Suprapubic skin (tissue), 4 donors: ENCODE measurements around the gene MEIS1. TPM values are rescaled to one million over a fixed set of nuclear protein-coding genes. Genes with fewer than 3 reads are reported as not detected.

Source experiments
- DNase-seq, 2 donors: peaks; one replicate each; pipeline ENCODE4 v3.0.0-alpha.2; 2019; ENCODE audit warnings: low spot score in 2 of 2
- H3K27ac ChIP-seq: fragments of 200-600 bp; sonication (generic); one replicate; pipeline ENCODE4 v1.5.1; 2019
- H3K27me3 ChIP-seq: fragments of 200-600 bp; sonication (generic); one replicate; pipeline ENCODE4 v1.5.1; 2019
- H3K36me3 ChIP-seq: fragments of 200-600 bp; sonication (generic); one replicate; pipeline ENCODE4 v1.5.1; 2019
- H3K4me1 ChIP-seq: fragments of 200-600 bp; sonication (generic); one replicate; pipeline ENCODE4 v1.5.1; 2019
- H3K4me3 ChIP-seq: fragments of 200-600 bp; sonication (generic); one replicate; pipeline ENCODE4 v1.5.1; 2019; ENCODE audit warnings: mild to moderate bottlenecking
- H3K9me3 ChIP-seq: fragments of 200-600 bp; sonication (generic); one replicate; pipeline ENCODE4 v1.5.1; 2019
- CTCF ChIP-seq, 2 donors: fragments of 200-600 bp in 1 of 2; fragments of 450-650 bp in 1 of 2; sonication (generic) in 1 of 2; IDR thresholded peaks; one replicate each; pipeline ENCODE4 v1.5.1; 2016 to 2019; ENCODE audit warnings: antibody characterized with exemption in 2 of 2, mild to moderate bottlenecking in 1 of 2, moderate library complexity in 1 of 2
- EP300 ChIP-seq: sonication (generic); formaldehyde crosslinking; IDR thresholded peaks from one replicate; pipeline ENCODE4 v1.6.1; 2017; ENCODE audit warnings: antibody characterized with exemption
- POLR2A ChIP-seq, 2 donors: fragments of 450-650 bp; IDR thresholded peaks; one replicate each; pipeline ENCODE4 v1.6.1; 2017; ENCODE audit warnings: antibody characterized with exemption in 2 of 2, mild to moderate bottlenecking in 2 of 2, moderate library complexity in 2 of 2
- POLR2AphosphoS5 ChIP-seq, 3 donors: sonication (generic); formaldehyde crosslinking; IDR thresholded peaks; one replicate each; pipeline ENCODE4 v1.6.1; 2017; ENCODE audit warnings: antibody characterized with exemption in 3 of 3
- WGBS: methylation state at CpG from one replicate; pipeline ENCODE4 v1.1.5; 2018; 5-methylcytosine and 5-hydroxymethylcytosine counted together
- total RNA-seq, 4 donors: library from RNA; depleted of rRNA; stranded (reverse); fragments of >200 nt; gene quantifications; one replicate each; pipeline ENCODE4 v1.1.0, GENCODE V29; 2016

The MEIS1 gene
- total RNA-seq, 4 donors from 2014 or later, result 12.7 to 28.0 (median 20.3) TPM

GRCh38 chr2:66580166-66581049, 145.5 kb downstream of the MEIS1 start:
- 44% methylated on average over 10 of the region's 10 CpGs for WGBS
- H3K36me3 ChIP-seq, result no peaks in the 10 kb centered on the region
- peak overlapping the region; percentile 42 for H3K4me3 ChIP-seq
- no peak for DNase-seq
- H3K9me3 ChIP-seq, result no peaks in the 10 kb centered on the region
- H3K27ac ChIP-seq, result peak overlapping the region; percentile 7
- TF ChIP-seq CTCF (IDR thresholded peaks at IDR 0.05) (no peak), POLR2A (IDR thresholded peaks at IDR 0.05) (no peak), POLR2AphosphoS5 (IDR thresholded peaks at IDR 0.05) (no peak), EP300 (no peak)
- peaks cover 51% of the 10 kb centered on the region for H3K4me1 ChIP-seq
- peaks cover 92% of the 10 kb centered on the region for H3K27me3 ChIP-seq

- DNase-seq, result peak in 1 of 2 donors; percentile 61
- Histone ChIP-seq H3K9me3 (no peaks in the 10 kb centered on the region), H3K4me1 (peaks cover 40% of the 10 kb centered on the region), H3K4me3 (peak overlapping the region; percentile 42), H3K27me3 (peaks cover 86% of the 10 kb centered on the region), H3K27ac (peak overlapping the region; percentile 82), H3K36me3 (no peaks in the 10 kb centered on the region)
- 3% methylated on average over 30 of the region's 57 CpGs for WGBS
- TF ChIP-seq CTCF (IDR thresholded peaks at IDR 0.05) (no peak), EP300 (no peak), POLR2AphosphoS5 (IDR thresholded peaks at IDR 0.05) (no peak), POLR2A (IDR thresholded peaks at IDR 0.05) (no peak)
These were observed 146.6 kb downstream of the MEIS1 start for GRCh38 chr2:66581339-66582103.

- Histone ChIP-seq H3K27me3 (peaks cover 77% of the 10 kb centered on the region), H3K27ac (peak overlapping the region; percentile 82), H3K4me1 (peaks cover 32% of the 10 kb centered on the region), H3K4me3 (peak overlapping the region; percentile 42), H3K36me3 (no peaks in the 10 kb centered on the region), H3K9me3 (no peaks in the 10 kb centered on the region)
- no peak for DNase-seq
- WGBS, result 41% methylated on average over 36 of the region's 36 CpGs
- TF ChIP-seq POLR2A (IDR thresholded peaks at IDR 0.05), result no peak
These were observed 147.4 kb downstream of the MEIS1 start for GRCh38 chr2:66582104-66582986.

GRCh38 chr2:66582987-66583880, 148.3 kb downstream of the MEIS1 start:
- DNase-seq, result peak in 1 of 2 donors; percentile 58
- Histone ChIP-seq H3K36me3 (no peaks in the 10 kb centered on the region), H3K4me1 (peaks cover 23% of the 10 kb centered on the region), H3K4me3 (peak overlapping the region; percentile 42), H3K27me3 (peaks cover 68% of the 10 kb centered on the region), H3K27ac (no peak overlapping the region), H3K9me3 (no peaks in the 10 kb centered on the region)
- TF ChIP-seq POLR2AphosphoS5 (IDR thresholded peaks at IDR 0.05), result no peak
- TF ChIP-seq EP300, result no peak
- TF ChIP-seq POLR2A (IDR thresholded peaks at IDR 0.05), result no peak
- no peak for TF ChIP-seq CTCF (IDR thresholded peaks at IDR 0.05)
- WGBS, result 54% methylated on average over 20 of the region's 26 CpGs

- peaks cover 62% of the 10 kb centered on the region for H3K27me3 ChIP-seq
- H3K9me3 ChIP-seq, result no peaks in the 10 kb centered on the region
- TF ChIP-seq EP300, result no peak
- TF ChIP-seq POLR2AphosphoS5 (IDR thresholded peaks at IDR 0.05), result no peak
- TF ChIP-seq POLR2A (IDR thresholded peaks at IDR 0.05), result no peak
- no peak for TF ChIP-seq CTCF (IDR thresholded peaks at IDR 0.05)
- H3K27ac ChIP-seq, result no peak overlapping the region
- peaks cover 22% of the 10 kb centered on the region for H3K4me1 ChIP-seq
- H3K36me3 ChIP-seq, result no peaks in the 10 kb centered on the region
- H3K4me3 ChIP-seq, result no peak overlapping the region
- 27% methylated on average over 5 of the region's 5 CpGs for WGBS
- no peak for DNase-seq
These were observed 149.0 kb downstream of the MEIS1 start for GRCh38 chr2:66583881-66584280.
